NK-92 treated with Interleukin-12 subunit alpha and Interleukin-12 subunit beta, amount 100 ng/mL, for 24 hours (cell line): ENCODE measurements around the gene MYO5A.
"Not testable (repeated sequence)": the region's sequence is repeated elsewhere in the genome, so short reads cannot be mapped to it uniquely, and the experiment has no call there.

Experiments used
- DNase-seq: peaks from one replicate; lab custom pipeline; 2025; lab: John Stamatoyannopoulos, UW

The MYO5A gene

DNA sequence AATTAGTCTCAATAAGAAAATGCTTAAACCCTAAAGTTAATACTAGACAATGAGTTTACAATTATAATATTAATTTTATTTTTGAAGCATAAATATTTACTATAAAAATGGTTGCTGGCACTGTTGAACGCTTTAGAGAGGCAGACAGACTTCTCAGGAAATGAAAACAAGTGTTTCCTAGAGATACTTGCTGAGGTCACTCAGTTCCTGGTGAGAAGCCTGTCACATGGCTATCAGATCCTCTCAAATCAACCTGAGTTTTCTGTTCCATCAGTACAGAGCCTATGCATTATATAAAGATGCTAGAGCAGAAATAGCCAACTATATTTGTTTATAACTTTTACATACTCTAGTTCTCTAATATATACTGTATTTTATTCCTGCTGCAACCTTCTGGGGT is 109.2 kb downstream of the MYO5A start:
- DNase-seq: no peak

DNA sequence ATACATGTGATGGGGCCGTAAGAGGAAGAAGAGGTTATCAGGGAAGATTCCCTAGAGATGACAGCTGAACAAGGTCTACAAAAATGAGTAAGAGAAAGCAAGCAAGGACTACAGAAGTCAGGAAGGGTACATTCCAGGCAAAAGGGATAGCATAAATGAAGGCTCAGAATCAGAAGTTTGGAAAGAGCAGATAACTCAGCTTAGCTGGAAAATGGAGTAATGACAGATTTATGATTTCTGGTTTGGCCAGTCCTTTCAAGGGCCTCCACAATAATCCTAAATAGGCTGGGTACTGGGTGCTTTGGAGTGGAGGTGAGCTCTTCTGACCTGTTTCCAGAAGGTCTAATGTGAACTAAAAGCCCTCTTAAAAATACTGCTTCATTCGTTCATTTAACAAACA is 110.7 kb downstream of the MYO5A start:
- no peak for DNase-seq

DNA sequence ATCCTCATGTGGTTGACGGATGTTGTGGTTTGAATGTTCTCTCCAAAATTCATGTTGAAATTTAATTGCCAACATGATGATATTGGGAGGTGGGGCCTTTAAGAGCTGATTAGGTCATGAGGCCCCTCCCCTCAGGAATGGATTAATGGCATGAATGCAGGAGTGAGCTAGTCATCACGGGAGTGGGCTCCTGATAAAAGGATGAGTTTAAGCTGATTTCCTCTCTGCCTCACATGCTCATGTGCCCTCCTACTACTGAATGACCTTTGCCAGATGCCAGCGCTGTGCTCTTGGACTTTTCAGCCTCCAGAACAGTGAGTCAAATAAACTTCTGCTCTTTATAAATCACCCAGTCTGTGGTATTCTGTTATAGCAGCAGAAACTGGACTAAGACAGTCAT is 111.2 kb downstream of the MYO5A start:
- no peak for DNase-seq

DNA sequence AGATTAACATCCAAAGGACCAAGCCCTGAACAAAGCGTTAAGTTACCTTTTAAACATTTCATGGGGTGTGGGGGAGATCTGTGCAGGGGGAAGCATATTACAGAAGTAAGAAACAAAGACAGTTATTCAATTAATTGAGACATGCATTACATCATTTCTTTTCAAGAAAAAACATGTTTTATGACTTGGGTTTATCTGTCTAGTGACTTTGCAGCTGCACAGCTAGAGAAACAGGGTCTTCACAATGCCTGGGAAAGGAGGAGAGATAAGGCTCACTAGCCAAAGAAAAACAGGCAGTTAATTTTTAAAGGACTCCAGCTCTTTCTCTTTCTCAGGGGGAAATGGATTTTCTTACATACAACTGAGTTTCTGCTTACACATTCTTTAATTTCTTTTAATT is 112.1 kb downstream of the MYO5A start:
- DNase-seq: not testable (repeated sequence)

DNA sequence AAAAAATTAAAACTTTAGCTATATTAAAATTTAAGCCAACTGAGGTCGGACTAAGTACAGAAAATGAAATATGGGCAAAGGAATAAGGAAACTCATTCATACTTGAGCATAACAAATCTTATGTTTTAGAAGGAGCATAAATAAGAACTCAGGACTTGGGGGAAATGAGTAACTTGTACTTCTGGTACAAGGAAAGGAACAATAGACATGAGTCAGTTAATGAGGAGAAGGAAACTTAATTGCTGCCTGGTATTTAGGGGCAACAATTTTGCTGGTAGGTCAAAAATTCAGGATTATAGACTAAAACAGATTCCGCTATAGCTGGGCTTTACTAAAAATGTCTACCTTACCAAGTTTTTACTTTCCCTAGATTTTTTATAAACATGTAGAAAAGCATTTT is 113.1 kb downstream of the MYO5A start:
- DNase-seq: no peak

DNA sequence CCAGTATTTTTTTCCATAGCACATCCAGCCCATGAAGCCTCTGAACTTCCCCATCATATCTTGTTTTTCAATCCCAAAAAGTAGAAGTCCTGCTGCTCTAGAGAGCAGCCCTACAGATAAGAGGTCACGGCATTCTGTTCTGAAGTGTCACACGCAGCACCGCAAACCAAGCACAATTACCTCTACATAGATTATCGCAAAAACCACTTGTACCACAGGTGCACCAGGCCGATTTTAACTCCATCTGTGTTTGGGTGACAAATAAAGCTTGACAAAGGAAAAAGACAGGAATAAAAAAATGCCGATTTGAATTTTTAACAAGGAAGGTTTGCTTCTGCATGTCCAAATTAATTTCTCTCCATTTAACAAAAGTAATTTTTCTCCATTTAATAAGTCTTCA is 113.7 kb downstream of the MYO5A start:
- no peak for DNase-seq

DNA sequence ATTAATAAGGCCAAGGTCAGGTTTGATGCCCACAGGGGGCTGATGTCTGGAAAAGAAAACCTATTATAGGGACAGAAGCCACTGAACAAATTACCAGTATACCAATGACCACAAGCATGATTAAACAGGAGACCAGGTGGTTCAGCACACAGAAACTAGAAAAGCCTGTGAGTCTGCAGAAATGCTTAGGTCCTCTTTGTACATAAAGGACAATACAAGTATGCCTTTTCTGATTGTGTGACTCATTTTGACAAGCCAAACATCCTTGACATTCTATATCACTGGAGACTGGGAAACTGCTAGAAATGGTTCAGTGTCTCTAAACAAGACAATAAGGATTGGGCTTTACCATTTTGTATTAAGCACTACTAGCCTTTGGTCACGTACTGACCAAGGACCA is 119.9 kb downstream of the MYO5A start:
- no peak for DNase-seq

DNA sequence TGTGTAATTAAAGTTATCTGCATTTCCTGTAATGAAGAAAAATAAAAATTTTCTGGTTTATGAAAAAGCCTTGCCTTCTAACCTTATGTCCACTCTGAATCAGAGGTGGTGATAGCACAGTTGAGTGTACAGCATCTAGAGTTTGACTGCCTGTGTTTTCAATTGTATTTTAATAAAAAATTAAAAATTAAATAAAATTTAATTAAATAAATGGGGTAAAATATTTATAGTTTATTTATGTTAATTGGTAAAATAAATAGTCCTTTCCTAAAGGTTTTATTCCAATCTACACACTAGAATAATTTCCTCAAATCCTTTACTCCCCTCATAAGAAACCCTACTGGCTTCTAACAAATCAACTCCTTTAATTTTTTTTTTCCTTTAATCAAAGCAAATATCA is 121.3 kb downstream of the MYO5A start:
- no peak for DNase-seq

DNA sequence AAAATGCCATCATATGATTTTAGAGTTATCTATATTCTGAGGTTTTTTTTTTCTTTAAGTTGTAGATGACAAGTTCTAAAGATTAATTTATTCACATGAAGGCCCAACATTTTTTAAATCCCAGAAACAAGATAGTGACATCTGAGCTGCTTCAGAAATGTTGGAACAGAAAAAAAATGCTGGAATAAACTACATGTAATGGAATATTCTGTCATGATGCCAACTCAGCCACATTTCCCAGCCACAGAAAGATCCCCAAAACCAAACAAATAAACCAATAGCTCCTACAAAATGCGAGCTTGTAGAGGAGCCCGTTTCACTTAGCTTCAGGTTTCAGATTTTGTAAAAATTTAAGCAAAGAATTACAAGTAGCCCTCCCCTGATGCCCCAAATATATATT is 122.1 kb downstream of the MYO5A start:
- DNase-seq: no peak

DNA sequence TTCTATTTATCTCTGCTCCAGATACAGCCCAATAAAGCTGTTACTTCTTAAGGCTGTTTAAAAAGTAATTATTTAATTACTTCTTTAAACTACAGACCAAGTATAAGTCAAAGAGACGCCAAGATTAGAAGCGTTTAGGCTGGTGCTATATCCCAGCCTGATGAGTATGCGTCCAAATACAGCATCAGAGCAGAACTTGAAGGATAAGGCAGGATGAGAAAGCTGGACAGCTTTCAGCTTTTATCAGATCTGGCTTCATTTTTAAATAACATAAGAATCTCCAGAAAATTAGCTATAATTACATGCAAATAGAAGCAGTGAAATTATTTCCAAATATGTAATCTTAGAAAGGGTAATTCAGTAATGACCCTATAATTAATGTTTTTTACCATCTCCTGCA is 122.8 kb downstream of the MYO5A start:
- DNase-seq: no peak

DNA sequence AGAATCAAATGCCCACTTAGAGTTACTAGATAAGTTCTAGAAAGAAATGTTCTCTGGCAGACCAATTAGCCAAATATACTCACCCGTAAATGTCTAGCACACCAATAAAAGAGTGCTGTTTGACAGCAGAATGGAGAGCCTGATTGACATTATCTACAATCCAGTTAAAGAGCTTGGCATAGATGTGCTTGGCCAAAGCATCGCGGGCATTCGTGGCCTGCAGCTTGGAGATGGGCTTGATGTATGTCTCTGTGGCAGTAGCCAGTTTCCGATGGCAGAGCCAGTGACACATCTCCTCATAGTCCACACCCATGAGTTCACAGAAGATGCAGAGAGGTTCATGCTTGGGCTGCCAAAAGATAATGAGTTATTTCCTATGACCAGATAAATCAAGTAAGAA is 131.6 kb downstream of the MYO5A start:
- no peak for DNase-seq

DNA sequence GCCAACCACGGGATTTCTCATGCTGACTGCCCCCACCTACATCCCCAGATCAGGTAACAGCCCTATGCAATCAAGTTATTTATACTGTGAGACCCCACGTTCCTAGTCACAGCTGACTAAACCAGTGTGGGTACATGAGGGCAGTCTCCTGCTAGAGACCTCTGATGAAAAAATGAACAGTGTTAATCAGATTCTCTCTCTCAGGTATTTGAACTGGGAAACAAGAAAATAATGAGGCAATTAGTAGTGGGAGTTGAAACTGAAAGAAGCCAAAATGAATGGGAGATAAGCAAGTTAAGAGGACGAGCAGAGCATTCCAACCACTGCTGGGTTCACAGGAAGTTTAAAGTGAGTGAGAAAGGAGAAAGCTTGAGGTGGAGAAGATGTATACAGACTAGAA is 134.6 kb downstream of the MYO5A start:
- DNase-seq: no peak

DNA sequence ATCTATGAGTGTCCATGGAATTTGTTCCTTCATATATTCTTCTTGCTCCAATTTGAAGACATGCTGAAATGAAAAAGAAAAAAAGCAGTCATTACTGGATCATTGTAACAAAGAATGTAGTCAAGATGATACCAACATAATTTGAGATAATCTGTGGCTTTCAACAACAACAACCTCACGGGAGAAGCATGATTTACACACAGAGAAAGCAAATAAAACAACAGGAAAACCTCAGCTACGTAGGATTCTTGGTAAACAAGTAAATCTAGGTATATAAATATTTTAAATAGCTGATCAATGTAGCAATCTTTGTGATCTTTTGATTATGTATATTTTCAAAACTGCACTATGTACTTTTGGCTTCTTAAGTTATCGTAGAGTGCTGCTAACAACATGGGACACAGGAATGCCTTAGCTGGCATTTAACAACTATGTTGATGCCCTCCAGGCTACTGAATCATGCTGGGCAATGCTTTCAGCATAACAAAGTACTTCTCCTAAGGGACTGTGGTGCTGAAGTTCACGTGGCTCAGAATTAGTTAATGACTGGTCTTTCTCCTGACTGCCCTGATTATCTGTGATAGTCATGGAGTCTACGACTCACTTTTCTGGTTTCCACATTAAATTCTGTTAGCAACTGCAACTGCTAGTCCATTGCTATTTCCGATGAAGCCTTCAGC is 136.5 kb downstream of the MYO5A start:
- DNase-seq: no peak

DNA sequence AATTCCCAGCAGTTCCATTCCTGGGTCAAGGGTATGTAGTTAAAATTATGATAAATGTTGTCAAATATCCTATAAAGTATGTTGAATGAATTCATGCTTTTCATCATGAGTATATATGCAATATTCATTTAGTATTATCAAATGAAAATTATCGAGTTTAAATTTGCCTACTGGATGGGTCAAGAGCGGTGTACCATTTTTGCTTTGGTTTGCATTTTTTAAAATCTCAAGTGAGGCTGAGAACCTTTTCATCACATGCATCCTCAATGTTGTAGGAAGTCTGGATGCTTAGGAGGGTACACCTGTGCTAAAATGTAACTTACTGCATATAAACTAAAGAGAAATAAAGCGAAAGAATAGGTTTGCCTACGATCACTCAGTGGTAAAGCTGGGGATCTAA is 137.6 kb downstream of the MYO5A start:
- DNase-seq: no peak

DNA sequence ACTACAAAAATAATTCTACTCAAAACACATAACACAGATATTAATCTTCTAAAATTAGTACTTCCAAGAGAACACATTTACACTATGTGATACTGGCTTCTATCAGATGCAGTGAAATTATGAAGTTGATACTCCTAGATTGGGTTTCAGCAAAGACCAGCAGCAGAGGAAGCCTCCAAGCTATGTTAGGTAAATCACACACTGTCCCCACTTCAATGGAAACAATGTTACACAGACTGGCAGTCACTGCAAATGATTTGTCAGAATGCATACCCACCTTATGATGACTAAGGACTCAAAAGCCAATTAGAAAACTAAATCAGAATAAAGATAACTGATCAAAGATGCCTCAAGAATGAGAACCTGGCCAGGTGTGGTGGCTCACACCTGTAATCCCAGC is 143.0 kb downstream of the MYO5A start:
- no peak for DNase-seq

DNA sequence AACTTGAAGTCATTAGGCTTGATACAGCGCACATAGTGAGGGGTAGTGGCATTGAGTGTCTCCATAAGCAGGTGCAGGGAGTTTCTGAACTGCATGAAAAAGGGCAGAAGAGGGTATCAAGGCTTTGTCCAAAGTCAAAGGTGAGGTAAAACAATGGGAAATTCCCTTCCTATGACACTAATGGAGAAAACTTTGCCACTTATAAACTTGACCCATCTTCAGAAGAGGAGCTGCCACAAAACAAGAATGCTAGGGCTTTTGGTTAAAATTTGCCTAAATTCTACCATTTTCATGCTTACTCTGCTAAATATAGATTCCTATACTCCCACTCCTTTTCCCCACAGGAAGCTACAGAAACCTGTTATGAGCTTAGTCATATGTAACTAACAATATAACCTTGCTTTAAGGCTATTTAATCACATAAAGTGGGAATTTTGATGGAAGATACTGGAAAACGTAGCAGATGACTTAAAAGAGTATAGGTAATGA is 145.5 kb downstream of the MYO5A start:
- no peak for DNase-seq

DNA sequence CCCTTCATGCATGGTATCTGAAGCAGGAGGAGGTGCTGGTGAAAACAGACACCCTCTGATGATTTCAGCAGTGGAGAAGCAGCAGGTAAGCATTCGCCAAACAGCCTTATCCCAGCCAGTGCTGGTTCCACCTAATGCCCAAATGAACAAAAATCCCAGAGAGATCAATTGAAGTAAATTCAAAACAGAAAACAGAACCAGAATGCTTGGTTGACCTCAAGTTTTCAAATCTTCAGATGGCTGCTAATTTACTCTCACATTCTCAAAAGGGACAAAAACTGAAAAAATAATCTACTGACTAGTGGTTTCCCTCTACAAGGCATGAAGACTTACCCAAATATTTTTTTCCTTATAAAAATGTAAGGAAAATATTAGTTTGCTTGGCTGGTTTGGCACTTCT is 146.0 kb downstream of the MYO5A start:
- DNase-seq: no peak

DNA sequence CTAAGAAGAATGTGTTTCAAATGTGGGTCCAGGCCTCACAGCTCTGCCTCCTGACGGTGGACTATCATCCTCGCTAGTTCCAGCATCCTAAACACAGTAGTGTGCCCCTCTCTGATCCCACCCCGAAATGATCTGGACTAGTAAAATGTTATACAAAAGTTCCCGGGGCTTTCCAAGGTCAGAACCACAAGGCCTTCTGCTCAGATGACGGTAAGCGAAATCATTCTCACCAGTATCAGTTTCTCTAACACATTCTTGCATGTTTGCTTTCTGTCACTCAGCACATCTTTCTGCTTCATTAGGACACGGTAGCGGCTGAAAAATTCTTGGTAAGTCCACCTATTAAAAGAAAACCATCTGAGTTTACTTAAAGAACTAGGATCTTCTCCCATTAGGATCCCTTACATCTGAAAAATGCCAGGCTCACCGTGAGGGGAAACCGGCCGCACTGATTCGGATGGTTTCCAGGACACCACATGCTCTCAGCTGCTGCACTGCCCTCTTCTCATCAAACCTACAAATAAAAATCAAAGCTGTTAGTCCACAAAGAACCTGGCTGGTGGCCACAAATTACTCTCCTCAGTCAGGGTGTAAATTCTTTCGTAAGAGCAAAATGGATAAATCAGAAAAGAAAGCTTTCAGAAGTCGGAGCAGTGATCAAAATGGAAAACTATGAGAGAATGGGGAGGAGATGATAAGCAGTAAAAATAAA is 149.1 kb downstream of the MYO5A start:
- DNase-seq: no peak

DNA sequence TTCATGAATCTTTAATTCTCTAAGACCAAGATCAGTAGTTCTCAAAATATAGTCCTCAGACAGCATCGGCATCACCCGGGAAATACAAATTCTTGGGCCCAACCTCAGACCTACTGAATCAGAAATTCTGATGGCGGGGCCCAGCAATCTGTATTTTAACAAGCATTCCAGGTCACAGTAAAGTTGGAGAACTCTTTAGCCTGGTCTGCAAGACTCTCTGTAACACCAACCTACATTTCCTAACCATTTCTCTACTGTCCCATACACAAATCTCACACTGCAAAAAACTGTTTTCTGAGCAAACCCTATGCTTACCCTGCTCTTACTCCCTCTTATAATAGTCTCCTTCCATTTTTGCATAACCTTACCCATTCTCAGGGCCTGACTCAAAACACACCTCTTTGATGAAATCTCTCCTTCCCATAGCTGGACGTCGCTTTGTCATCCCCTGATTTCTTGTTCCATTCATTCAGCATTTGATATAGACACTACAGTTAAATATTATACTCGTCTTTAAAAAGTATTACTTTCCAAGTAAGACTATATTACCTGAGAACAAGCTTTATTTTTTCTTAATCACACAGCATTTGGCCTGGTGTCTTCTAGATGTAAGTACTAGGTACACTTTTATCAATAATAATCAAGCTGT is 149.8 kb downstream of the MYO5A start:
- no peak for DNase-seq

DNA sequence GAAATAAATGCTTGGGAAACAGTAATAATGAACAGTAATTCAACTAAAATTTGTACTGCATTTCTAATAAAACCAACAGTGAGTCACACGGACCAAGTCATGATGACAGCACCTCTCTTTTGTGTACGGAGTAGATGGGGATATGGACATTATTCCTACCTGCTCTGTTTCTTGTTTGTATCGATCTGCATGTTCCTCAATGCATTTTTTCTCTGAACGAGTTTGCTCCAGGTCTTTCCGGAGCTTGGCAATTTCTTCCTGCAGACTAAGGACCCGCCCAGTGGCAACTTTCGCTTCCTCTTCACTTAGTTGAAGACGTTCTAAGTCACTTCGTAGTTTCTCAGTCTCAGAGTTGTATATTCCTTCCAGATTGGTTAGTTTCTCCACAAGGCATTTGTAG is 158.7 kb downstream of the MYO5A start:
- DNase-seq: no peak

DNA sequence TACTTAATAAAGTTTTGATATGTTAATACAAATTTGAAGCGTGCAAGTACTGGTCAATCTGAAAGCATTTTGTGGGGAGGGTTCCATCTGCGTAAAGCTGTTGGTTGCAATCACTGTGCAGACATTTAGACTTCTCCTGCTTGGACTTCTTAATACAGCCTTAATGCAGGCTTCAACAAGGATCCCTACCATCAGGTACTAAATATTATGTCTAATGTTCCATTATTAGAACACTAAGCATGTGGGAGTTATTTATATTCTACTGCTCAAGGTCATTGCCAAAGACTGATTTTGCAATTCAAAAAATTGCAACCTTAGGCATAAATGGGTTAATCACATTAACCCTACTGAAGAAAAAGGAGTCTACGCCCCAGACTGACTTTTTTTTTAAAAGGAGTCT is 159.2 kb downstream of the MYO5A start:
- no peak for DNase-seq

DNA sequence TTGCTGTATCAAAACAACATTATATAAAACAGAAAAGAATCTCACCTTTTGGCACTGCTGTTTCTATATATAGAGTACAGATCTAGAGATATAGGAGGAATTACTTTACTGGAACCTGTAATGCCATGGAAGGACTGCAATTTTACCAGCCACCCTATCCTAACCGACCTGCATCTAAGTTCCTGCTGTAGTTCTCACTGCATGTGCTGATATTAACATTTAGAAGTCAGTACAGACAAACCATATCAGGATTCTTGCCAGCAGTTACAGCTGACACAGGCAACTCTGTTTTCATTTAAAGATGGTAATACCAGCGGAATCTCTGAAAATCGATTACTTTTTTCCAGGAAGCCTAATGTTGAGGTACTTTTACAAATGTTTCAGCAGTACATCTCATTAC is 159.7 kb downstream of the MYO5A start:
- DNase-seq: no peak

DNA sequence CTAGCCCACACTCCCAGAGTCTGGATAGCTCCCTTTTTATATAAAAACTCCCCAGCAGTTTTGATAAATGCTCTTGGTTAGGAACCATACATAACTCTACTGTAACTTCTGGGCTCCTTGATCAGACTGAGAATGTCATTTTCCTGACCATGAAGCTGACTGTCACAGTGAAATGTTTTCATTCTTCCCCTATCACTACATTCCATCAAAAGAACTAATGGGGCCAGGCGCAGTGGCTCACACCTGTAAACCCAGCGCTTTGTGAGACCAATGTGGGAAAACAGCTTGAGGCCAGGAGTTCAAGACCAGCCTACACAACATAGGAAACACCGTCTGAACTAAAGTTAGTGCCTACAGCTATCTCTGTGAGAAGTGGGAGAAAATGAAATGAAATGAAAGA is 160.3 kb downstream of the MYO5A start:
- no peak for DNase-seq
